Measurements from ENCODE around the gene ELL. TPM values are rescaled to one million over a fixed set of nuclear protein-coding genes. Genes with fewer than 3 reads are reported as not detected.

ELL gene
- total RNA-seq, 1 experiment from 2014 or later = 21.0 TPM

DNA sequence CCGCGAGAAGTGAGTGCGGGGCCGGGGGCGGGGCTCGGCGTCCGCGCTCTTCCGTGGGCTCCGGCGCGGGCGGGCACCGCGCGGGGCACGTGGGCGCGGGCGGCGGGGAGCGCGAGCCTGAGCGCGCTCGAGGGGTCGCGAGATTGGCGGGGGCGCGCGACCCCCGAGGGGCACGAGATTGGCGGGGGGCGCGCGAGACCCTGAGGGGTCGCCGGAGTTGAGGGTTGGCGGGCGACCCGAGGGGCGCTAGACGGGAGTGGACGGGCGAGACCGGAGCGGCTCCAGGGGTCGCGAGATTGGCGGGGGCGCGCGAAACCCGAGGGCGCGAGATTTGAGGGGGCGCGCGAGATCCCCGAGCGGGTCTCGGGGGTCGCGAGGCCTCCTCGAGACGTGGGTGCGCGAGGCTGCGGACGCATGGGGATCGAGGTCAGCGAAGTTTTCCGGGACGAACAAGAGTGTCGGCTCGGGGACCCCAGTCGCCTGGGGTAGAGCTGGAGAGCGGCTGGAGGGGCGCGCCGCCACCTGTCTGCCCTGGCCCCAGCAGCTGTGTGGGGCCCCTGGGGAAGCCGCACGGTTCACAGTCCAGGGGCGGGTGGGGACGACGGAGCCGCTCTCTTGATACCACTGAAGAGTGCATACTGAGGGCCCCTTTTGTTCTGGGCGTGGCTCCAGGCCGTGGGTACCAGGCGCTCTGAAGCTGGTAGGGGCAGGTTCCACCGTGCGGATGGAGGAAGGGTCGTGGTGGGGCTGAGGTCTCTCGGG lies 102.0 kb downstream of the ELL start:
- POLR2A ChIA-PET (ENCODE audit: unreplicated experiment) = interaction anchor here (0.6 kb wide), 2 partner anchors 91 to 263 kb away, joined by 3 read pairs; no protein-coding TSS in a partner anchor

DNA sequence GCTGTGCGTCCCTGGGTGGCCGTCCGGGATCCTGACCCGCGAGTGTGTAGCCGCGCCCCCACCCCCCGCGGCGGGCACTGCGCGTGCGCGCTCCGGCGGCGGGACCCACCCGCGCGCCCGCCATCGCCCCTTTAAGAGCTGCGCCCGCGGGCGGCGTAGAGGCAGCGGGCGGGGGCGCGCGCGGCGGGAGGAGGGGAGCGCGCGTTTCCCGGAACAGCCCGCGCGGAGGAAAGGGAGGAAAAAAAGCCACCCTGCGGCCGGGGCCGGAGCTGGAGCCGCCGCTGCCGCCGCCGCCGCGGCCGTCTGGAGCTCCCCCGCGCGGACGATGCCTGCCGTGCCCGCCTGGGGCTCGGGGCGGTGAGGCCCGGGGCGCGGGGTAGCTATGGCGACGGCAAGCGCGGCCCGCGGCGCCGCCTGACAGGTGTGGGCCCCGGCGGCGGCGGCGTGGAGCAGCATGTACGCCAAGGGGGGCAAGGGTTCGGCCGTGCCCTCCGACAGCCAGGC lies 102.6 kb downstream of the ELL start, which contains the start of gene SSBP4:
Gene SSBP4 (plus strand): TSS at position 204 of the 504 bp plus-strand sequence. CDS start 251 bp downstream, at position 455.
- no TSS peak for BruUV-seq (replicated peaks)
- ChIA-PET POLR2A (ENCODE audit: unreplicated experiment) (interaction anchor here (0.6 kb wide), 2 partner anchors 91 to 264 kb away, joined by 3 read pairs; no protein-coding TSS in a partner anchor), CTCF (no interaction called here)
- H3K79me2 ChIP-seq (ENCODE audit: low read length) = peaks cover 47% of the 10 kb centered on the region
- H3K27me3 ChIP-seq (ENCODE audit: low read length) = no peaks in the 10 kb centered on the region
- peak within 1 kb of the TSS; percentile 99 for H3K4me2 ChIP-seq (ENCODE audit: low read length)
- ATAC-seq (peak; percentile 22), DNase-seq (peak; percentile 85)
- intact Hi-C loops (cut with micrococcal nuclease) = loop anchor here (1.0 to 10.0 kb wide), 3 partner anchors 42 to 214 kb away; partner anchors contain the start of genes IQCN and RAB3A
- H3K9me2 ChIP-seq (replicated peaks; ENCODE audit: low read length) = no peaks in the 10 kb centered on the region
- H3K4me3 ChIP-seq (ENCODE audit: low read length) = peak within 1 kb of the TSS; percentile 91
- TF ChIP-seq EZH2phosphoT487 (IDR thresholded peaks at IDR 0.05; ENCODE audit: borderline replicate concordance, low read length) = no peak
- no peak for TF ChIP-seq EZH2 (IDR thresholded peaks at IDR 0.05; ENCODE audit: low read length, unreplicated experiment)
- TF ChIP-seq CTCF (conservative IDR thresholded peaks at IDR 0.05; ENCODE audit: low read depth, low read length) = no peak
- H3K27ac ChIP-seq (ENCODE audit: low read length) = no peak within 1 kb of the TSS
- peak within 1 kb of the TSS; percentile 91 for H2AFZ ChIP-seq (ENCODE audit: low read length)
- peaks cover 37% of the 10 kb centered on the region for H3K4me1 ChIP-seq (ENCODE audit: insufficient read depth, low read length)
- no peaks in the 10 kb centered on the region for H3F3A ChIP-seq (ENCODE audit: low read length, unreplicated experiment)
- no peaks in the 10 kb centered on the region for H3K36me3 ChIP-seq (ENCODE audit: low read depth, low read length)
- peaks cover 11% of the 10 kb centered on the region; the same call in 1 of the 2 replicates for H4K20me1 ChIP-seq (ENCODE audit: low read length)
- no peaks in the 10 kb centered on the region for H3K9me3 ChIP-seq (ENCODE audit: low read length)
- H3K9ac ChIP-seq (ENCODE audit: low read length) = peak within 1 kb of the TSS; percentile 75

More for the DNA sequence above, 102.0 kb downstream of the ELL start:
- no peaks in the 10 kb centered on the region for H3K27me3 ChIP-seq (ENCODE audit: low read length)
- no peaks in the 10 kb centered on the region for H3F3A ChIP-seq (ENCODE audit: low read length, unreplicated experiment)
- H3K9me3 ChIP-seq (ENCODE audit: low read length) = no peaks in the 10 kb centered on the region
- no peaks in the 10 kb centered on the region for H3K36me3 ChIP-seq (ENCODE audit: low read depth, low read length)
- H3K9me2 ChIP-seq (replicated peaks; ENCODE audit: low read length) = no peaks in the 10 kb centered on the region
- no TSS peak for BruUV-seq (replicated peaks)
- H3K4me1 ChIP-seq (ENCODE audit: insufficient read depth, low read length) = peaks cover 37% of the 10 kb centered on the region
- peaks cover 51% of the 10 kb centered on the region for H3K79me2 ChIP-seq (ENCODE audit: low read length)
- CTCF ChIA-PET = no interaction called here
- H3K4me3 ChIP-seq (ENCODE audit: low read length) = peak overlapping the region; percentile 91
- H4K20me1 ChIP-seq (ENCODE audit: low read length) = peaks cover 11% of the 10 kb centered on the region; the same call in 1 of the 2 replicates
- 0 out of 2 replicates have a peak, but pooled peaks have one; percentile 3 for ATAC-seq
- H2AFZ ChIP-seq (ENCODE audit: low read length) = peak overlapping the region; percentile 76
- H3K4me2 ChIP-seq (ENCODE audit: low read length) = peak overlapping the region; percentile 99
- TF ChIP-seq EZH2 (IDR thresholded peaks at IDR 0.05; ENCODE audit: low read length, unreplicated experiment) (no peak), EZH2phosphoT487 (IDR thresholded peaks at IDR 0.05; ENCODE audit: borderline replicate concordance, low read length) (no peak), CTCF (conservative IDR thresholded peaks at IDR 0.05; ENCODE audit: low read depth, low read length) (no peak)
- peak overlapping the region; percentile 75 for H3K9ac ChIP-seq (ENCODE audit: low read length)
- H3K27ac ChIP-seq (ENCODE audit: low read length) = no peak overlapping the region
- intact Hi-C loops (cut with micrococcal nuclease) = loop anchor here (1.0 to 10.0 kb wide), 3 partner anchors 43 to 215 kb away; partner anchors contain the start of genes IQCN and RAB3A
- DNase-seq = peak; percentile 35

Measured in PC-3 (cell line).